ENCODE results near the gene ANKRD13B.
A peak's percentile ranks its signal among the peaks of the same experiment; 100 is the strongest.

The ANKRD13B gene

DNA sequence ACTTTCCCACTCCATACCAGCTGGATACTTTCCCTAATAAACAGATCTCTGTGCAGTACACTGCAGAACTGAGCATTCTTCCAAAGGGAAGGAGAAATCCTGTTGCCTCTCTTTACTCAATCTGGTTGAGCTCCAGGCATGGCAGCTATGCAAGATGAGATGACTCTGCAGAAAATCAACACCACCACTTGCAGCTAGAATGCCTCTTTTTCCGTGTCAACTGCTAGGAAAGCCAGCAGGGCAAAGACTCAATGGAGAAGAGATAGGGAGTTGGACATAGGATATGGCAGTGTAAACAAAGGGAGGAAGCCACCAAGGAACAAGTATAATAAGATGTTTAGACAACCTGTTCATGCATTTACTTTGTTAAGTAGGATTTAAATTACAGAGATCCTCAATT lies 70.2 kb downstream of the ANKRD13B start:
- Mint-ChIP-seq H3K9me3 (no peaks in the 10 kb centered on the region), H3K27me3 (no peaks in the 10 kb centered on the region), H3K27ac (peak overlapping the region; percentile 65)

More for the DNA sequence above, 70.2 kb downstream of the ANKRD13B start:
- ATAC-seq (ENCODE audit: low read depth) (no peak), DNase-seq (ENCODE audit: low spot score in 2 of 2) (no peak)
- H3K4me3 Mint-ChIP-seq = no peak overlapping the region
- H3K36me3 Mint-ChIP-seq = peaks cover 22% of the 10 kb centered on the region
- peaks cover 19% of the 10 kb centered on the region for H3K4me1 Mint-ChIP-seq

All from memory B cell (primary cell).